Activated B cell treated with CpG ODN at 0.5 μM for 24 hours (primary cell): Measurements from ENCODE around the gene FSTL4. TPM values are rescaled to one million over a fixed set of nuclear protein-coding genes. Genes with fewer than 3 reads are reported as not detected.

Experiments
- ATAC-seq: fragments of 200-7000 bp; cut with Tn5 transposase; one replicate; pipeline ENCODE4 v1.10.0; 2021; ENCODE audit warnings: low read depth, mild to moderate bottlenecking, moderate library complexity
- CTCF ChIA-PET: fragments of 350-600 bp; sonication (Branson Sonifier 250); formaldehyde crosslinking; loops from one replicate; lab custom pipeline; 2021; ENCODE audit warnings: antibody characterized with exemption; lab: Charles Lee
- POLR2A ChIA-PET: fragments of 350-600 bp; sonication (Branson Sonifier 250); formaldehyde crosslinking; loops from one replicate; lab custom pipeline; 2021; ENCODE audit warnings: antibody characterized with exemption; lab: Charles Lee
- DNase-seq: peaks from one replicate; pipeline ENCODE4 v3.0.0; 2022
- H3K27ac Mint-ChIP-seq: one replicate; pipeline ENCODE4 v1.8.0; 2020; ENCODE audit warnings: mixed read lengths
- H3K27me3 Mint-ChIP-seq: one replicate; pipeline ENCODE4 v1.8.0; 2021; ENCODE audit warnings: mixed read lengths
- H3K36me3 Mint-ChIP-seq: one replicate; pipeline ENCODE4 v1.8.0; 2021; ENCODE audit warnings: low read depth, mixed read lengths
- H3K4me1 Mint-ChIP-seq: one replicate; pipeline ENCODE4 v1.8.0; 2021; ENCODE audit warnings: mixed read lengths
- H3K4me3 Mint-ChIP-seq: one replicate; pipeline ENCODE4 v1.8.0; 2020; ENCODE audit warnings: mild to moderate bottlenecking, mixed read lengths
- H3K9me3 Mint-ChIP-seq: one replicate; pipeline ENCODE4 v1.8.0; 2020; ENCODE audit warnings: mixed read lengths
- intact Hi-C: fragments of 100-400 bp; cut with micrococcal nuclease; formaldehyde crosslinking; loops from one replicate; pipeline ENCODE4 v1.15.1; 2024
- total RNA-seq: library from RNA; stranded (reverse); gene quantifications from 2 replicates; pipeline ENCODE4 v1.2.3, GENCODE V29; 2022
- TF ChIP-seq, protein P1 (sequence below): fragments of 200-600 bp; IDR thresholded peaks from one replicate; pipeline ENCODE4 v1.8.0; 2022; ENCODE audit warnings: antibody characterized with exemption, mild to moderate bottlenecking

Gene FSTL4
- total RNA-seq, 1 donor from 2014 or later = 1.7 TPM

DNA sequence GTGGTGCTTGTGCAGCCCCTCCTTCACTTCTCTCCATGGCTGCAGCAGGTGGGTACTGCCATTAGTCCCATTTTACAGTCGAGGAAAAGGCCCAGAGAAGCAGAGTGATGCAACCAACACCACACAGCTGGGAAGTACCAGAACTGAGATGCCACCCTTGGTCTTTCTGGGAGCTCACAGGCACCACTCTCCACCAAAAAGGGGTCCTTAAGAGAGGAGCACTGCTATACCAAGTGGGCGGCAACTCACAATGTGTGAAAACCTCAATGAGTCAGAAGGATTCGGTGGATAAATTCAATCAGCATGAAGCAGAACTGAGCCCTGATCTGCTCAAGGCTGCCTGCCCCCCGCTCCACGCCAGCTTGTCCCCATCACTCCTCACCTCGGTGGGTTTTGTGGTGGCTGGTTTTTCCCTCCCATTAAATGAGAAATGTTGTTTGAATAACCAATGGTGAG lies 213.7 kb downstream of the FSTL4 start:
- Mint-ChIP-seq H3K27ac (peak overlapping the region; percentile 94), H3K36me3 (no peaks in the 10 kb centered on the region), H3K9me3 (no peaks in the 10 kb centered on the region), H3K4me3 (peak overlapping the region; percentile 59), H3K27me3 (no peaks in the 10 kb centered on the region), H3K4me1 (peaks cover 48% of the 10 kb centered on the region)
- intact Hi-C loops = loop anchor here (1.0 to 5.0 kb wide), 4 partner anchors 33 to 1144 kb away; partner anchors contain the start of gene AFF4
- ChIA-PET CTCF (interaction anchor here (1.1 to 3.3 kb wide), 2 partner anchors 23 to 25 kb away, joined by 5 to 21 read pairs; no protein-coding TSS in a partner anchor), POLR2A (interaction anchor here (0.7 to 1.9 kb wide), 6 partner anchors 8 to 536 kb away, joined by 3 to 6 read pairs (median 4); partner anchors contain the start of gene HSPA4)
- TF ChIP-seq, protein P1, sequence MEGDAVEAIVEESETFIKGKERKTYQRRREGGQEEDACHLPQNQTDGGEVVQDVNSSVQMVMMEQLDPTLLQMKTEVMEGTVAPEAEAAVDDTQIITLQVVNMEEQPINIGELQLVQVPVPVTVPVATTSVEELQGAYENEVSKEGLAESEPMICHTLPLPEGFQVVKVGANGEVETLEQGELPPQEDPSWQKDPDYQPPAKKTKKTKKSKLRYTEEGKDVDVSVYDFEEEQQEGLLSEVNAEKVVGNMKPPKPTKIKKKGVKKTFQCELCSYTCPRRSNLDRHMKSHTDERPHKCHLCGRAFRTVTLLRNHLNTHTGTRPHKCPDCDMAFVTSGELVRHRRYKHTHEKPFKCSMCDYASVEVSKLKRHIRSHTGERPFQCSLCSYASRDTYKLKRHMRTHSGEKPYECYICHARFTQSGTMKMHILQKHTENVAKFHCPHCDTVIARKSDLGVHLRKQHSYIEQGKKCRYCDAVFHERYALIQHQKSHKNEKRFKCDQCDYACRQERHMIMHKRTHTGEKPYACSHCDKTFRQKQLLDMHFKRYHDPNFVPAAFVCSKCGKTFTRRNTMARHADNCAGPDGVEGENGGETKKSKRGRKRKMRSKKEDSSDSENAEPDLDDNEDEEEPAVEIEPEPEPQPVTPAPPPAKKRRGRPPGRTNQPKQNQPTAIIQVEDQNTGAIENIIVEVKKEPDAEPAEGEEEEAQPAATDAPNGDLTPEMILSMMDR = no peak
- no peak for DNase-seq
- peak; percentile 88 for ATAC-seq

GRCh38 chr5:133397990-133398645 lies 214.2 kb downstream of the FSTL4 start:
- CTCF ChIA-PET = interaction anchor here (1.1 to 3.3 kb wide), 2 partner anchors 23 to 26 kb away, joined by 5 to 21 read pairs; no protein-coding TSS in a partner anchor
- intact Hi-C loops = loop anchor here (1.0 to 5.0 kb wide), 5 partner anchors 33 to 1144 kb away; partner anchors contain the start of gene AFF4

DNA sequence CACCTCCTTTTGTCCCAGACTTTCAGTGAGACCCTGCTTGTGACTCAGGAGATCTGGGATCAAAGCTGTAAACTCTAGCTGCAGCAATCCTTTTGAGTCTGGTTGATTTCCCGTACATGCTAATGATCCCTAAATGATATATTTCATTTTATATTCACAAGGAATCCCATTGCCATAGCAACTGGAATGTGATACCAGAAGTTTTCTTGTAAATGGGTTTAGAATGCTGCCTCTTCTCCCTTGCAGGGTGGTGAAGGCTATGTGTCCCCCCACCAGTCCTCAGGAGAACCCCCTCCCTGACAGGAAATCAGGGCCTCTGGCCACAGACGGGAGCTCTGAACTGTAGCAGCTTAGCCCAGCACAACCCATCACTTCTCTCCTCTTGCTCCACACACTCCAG lies 215.0 kb downstream of the FSTL4 start:
- POLR2A ChIA-PET = interaction anchor here (0.9 to 3.2 kb wide), 5 partner anchors 26 to 1015 kb away, joined by 3 to 18 read pairs (median 6); no protein-coding TSS in a partner anchor
- ATAC-seq (no peak), DNase-seq (no peak)
- no peaks in the 10 kb centered on the region for H3K36me3 Mint-ChIP-seq
- peak overlapping the region; percentile 59 for H3K4me3 Mint-ChIP-seq
- CTCF ChIA-PET = interaction anchor here (0.7 to 3.3 kb wide), 4 partner anchors 27 to 541 kb away, joined by 3 to 21 read pairs (median 4); no protein-coding TSS in a partner anchor
- H3K27me3 Mint-ChIP-seq = no peaks in the 10 kb centered on the region
- no peaks in the 10 kb centered on the region for H3K9me3 Mint-ChIP-seq
- intact Hi-C loops = loop anchor here (2.0 to 5.0 kb wide), 4 partner anchors 290 to 1145 kb away; partner anchors contain the start of gene AFF4
- TF ChIP-seq, protein P1 = no peak
- H3K27ac Mint-ChIP-seq = peak overlapping the region; percentile 94
- peaks cover 48% of the 10 kb centered on the region for H3K4me1 Mint-ChIP-seq

More at GRCh38 chr5:133397990-133398645, 214.2 kb downstream of the FSTL4 start:
- TF ChIP-seq, protein P1 = no peak
- peak overlapping the region; percentile 94 for H3K27ac Mint-ChIP-seq
- ATAC-seq (no peak), DNase-seq (no peak)
- H3K27me3 Mint-ChIP-seq = no peaks in the 10 kb centered on the region
- POLR2A ChIA-PET = interaction anchor here (0.7 to 3.2 kb wide), 8 partner anchors 9 to 606 kb away, joined by 3 to 18 read pairs (median 4); partner anchors contain the start of gene HSPA4
- H3K36me3 Mint-ChIP-seq = no peaks in the 10 kb centered on the region
- no peaks in the 10 kb centered on the region for H3K9me3 Mint-ChIP-seq
- H3K4me1 Mint-ChIP-seq = peaks cover 48% of the 10 kb centered on the region
- peak overlapping the region; percentile 59 for H3K4me3 Mint-ChIP-seq

DNA sequence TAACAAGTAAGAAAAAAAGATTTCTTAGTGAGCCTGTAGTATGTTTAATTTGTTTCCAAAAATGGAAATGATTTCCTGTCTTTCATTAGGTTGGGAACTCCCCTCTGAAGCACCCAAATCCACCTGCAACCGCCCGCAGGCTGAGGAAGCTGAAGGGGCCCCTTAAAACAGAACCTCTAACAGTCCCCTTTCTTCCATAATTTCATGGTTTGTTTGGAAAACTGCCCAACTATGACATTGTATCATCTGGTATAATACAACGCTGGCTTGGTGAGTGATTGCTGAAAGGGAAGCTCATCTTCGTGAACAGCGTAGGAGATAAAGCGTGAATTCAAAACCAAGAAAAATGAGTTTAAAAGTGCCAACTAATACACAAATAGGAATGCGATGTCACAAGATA lies 215.5 kb downstream of the FSTL4 start:
- TF ChIP-seq, protein P1 = no peak
- DNase-seq (no peak), ATAC-seq (peak; percentile 60)
- Mint-ChIP-seq H3K36me3 (no peaks in the 10 kb centered on the region), H3K4me1 (peaks cover 48% of the 10 kb centered on the region), H3K4me3 (peak overlapping the region; percentile 71), H3K27me3 (no peaks in the 10 kb centered on the region), H3K9me3 (no peaks in the 10 kb centered on the region), H3K27ac (peak overlapping the region; percentile 94)
- ChIA-PET POLR2A (interaction anchor here (0.6 to 3.2 kb wide), 9 partner anchors 13 to 1016 kb away, joined by 3 to 18 read pairs (median 3); no protein-coding TSS in a partner anchor), CTCF (interaction anchor here (0.7 to 3.3 kb wide), 5 partner anchors 21 to 542 kb away, joined by 3 to 21 read pairs (median 4); no protein-coding TSS in a partner anchor)
- intact Hi-C loops = loop anchor here (1.0 to 5.0 kb wide), 5 partner anchors 26 to 1145 kb away; partner anchors contain the start of gene AFF4
